Tibial nerve (tissue), 4 donors: ENCODE results near the gene GNAZ. TPM values are rescaled to one million over a fixed set of nuclear protein-coding genes. Genes with fewer than 3 reads are reported as not detected.

ENCODE experiments used
- DNase-seq, 2 donors: peaks; one replicate each; pipeline ENCODE4 v3.0.0-alpha.2; 2019; ENCODE audit warnings: low spot score in 2 of 2
- H3K27ac ChIP-seq, 4 donors: fragments of 200-600 bp; sonication (generic) in 3 of 4; one replicate each; pipeline ENCODE4 v1.5.1; 2017 to 2019; ENCODE audit warnings: mild to moderate bottlenecking in 1 of 4
- H3K27me3 ChIP-seq, 2 donors: fragments of 200-600 bp; sonication (generic) in 1 of 2; one replicate each; pipeline versions ENCODE4 v1.5.1 to v1.6.0; 2017 to 2019
- H3K36me3 ChIP-seq, 3 donors: fragments of 200-600 bp; sonication (generic); one replicate each; pipeline ENCODE4 v1.5.1; 2018 to 2019
- H3K4me1 ChIP-seq, 4 donors: fragments of 200-600 bp; sonication (generic) in 3 of 4; one replicate each; pipeline ENCODE4 v1.5.1; 2017 to 2019
- H3K4me3 ChIP-seq, 4 donors: fragments of 200-600 bp; sonication (generic) in 3 of 4; one replicate each; pipeline ENCODE4 v1.5.1; 2017 to 2019; ENCODE audit warnings: mild to moderate bottlenecking in 1 of 4, moderate library complexity in 1 of 4
- H3K9me3 ChIP-seq, 4 donors: fragments of 200-600 bp; sonication (generic) in 3 of 4; one replicate each; pipeline ENCODE4 v1.5.1; 2017 to 2019
- EP300 ChIP-seq, 2 donors: sonication (generic); formaldehyde crosslinking; IDR thresholded peaks; one replicate each; pipeline ENCODE4 v1.6.1; 2017; ENCODE audit warnings: antibody characterized with exemption in 2 of 2, mild to moderate bottlenecking in 1 of 2
- POLR2A ChIP-seq, 2 donors: fragments of 450-650 bp; IDR thresholded peaks; one replicate each; pipeline ENCODE4 v1.6.1; 2017; ENCODE audit warnings: antibody characterized with exemption in 2 of 2, mild to moderate bottlenecking in 2 of 2, moderate library complexity in 2 of 2
- WGBS, 2 donors: methylation state at CpG; one replicate each; pipeline ENCODE4 v1.1.5; 2018; 5-methylcytosine and 5-hydroxymethylcytosine counted together
- total RNA-seq, 4 donors: library from RNA; depleted of rRNA; stranded (reverse); fragments of >200 nt; gene quantifications; one replicate each; pipeline ENCODE4 v1.1.0, GENCODE V29; 2016
- TF ChIP-seq, protein P1 (sequence below), 5 experiments: fragments of 200-600 bp in 3 of 5; fragments of 450-650 bp in 2 of 5; sonication (generic) in 3 of 5; IDR thresholded peaks; one replicate each; pipeline ENCODE4 v1.5.1; 2016 to 2019; ENCODE audit warnings: antibody characterized with exemption in 5 of 5, mild to moderate bottlenecking in 3 of 5, moderate library complexity in 2 of 5

GNAZ gene
- total RNA-seq, 4 donors from 2014 or later: 14.1 to 20.1 (median 18.0) TPM

DNA sequence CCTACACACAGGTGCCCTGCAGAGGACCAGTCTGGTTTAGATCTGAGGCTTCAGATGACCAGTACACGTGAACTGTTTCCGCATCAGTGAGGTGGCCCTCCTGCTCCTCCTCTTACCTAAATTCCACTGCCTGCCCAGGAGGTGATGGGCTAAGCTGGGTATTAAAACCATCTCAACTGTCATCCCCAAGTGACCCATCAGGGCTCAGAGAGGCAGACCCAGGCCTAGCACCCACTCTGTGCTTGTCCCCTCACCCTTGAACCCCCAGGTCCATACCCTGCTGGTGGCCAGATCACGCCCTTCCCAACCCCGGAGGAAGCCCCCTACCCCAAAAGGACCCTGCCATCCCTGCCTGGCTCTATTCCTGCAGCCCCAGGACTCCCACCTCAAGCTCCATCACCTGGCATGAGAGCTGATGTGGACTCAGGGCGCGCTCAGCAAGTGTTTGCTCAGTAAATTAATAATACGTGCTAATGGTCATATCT is 50.1 kb downstream of the GNAZ start:
- Histone ChIP-seq H3K27ac (no peak overlapping the region), H3K27me3 (no peaks in the 10 kb centered on the region), H3K36me3 (peaks cover 0 to 14% (median 0%) of the 10 kb centered on the region in 3 donors), H3K4me1 (peaks cover 0 to 8% (median 0%) of the 10 kb centered on the region in 4 donors), H3K4me3 (no peak overlapping the region), H3K9me3 (no peaks in the 10 kb centered on the region)
- TF ChIP-seq, protein P1, sequence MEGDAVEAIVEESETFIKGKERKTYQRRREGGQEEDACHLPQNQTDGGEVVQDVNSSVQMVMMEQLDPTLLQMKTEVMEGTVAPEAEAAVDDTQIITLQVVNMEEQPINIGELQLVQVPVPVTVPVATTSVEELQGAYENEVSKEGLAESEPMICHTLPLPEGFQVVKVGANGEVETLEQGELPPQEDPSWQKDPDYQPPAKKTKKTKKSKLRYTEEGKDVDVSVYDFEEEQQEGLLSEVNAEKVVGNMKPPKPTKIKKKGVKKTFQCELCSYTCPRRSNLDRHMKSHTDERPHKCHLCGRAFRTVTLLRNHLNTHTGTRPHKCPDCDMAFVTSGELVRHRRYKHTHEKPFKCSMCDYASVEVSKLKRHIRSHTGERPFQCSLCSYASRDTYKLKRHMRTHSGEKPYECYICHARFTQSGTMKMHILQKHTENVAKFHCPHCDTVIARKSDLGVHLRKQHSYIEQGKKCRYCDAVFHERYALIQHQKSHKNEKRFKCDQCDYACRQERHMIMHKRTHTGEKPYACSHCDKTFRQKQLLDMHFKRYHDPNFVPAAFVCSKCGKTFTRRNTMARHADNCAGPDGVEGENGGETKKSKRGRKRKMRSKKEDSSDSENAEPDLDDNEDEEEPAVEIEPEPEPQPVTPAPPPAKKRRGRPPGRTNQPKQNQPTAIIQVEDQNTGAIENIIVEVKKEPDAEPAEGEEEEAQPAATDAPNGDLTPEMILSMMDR (IDR thresholded peaks at IDR 0.05): no peak
- TF ChIP-seq EP300 (IDR thresholded peaks at IDR 0.05) (no peak), POLR2A (IDR thresholded peaks at IDR 0.05) (no peak)
- WGBS, 2 donors: 84 to 95% methylated on average over 6 to 7 of the region's 7 CpGs
- DNase-seq: no peak

DNA sequence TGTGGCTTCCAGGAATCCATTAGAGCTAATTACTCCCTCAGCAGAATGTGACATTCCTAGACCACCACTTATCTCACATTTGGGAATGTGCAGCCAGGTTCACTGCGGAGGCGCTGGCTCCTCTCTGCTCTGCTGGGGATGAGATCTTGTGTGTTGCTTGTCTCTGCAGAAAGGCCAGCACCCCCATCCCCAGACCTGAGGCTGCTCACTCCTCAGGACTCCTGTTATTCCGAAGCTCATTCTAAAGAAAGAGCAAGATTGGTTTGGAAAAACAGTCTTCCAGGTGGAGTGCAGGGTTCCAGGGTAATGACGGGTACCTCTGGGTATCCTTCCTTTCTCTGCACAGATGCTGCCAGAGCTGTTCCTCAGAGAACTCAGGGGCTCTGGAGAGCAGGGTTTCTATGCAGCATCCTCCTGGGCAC is 50.7 kb downstream of the GNAZ start:
- Histone ChIP-seq H3K27ac (no peak overlapping the region), H3K4me1 (peaks cover 0 to 8% (median 0%) of the 10 kb centered on the region in 4 donors), H3K4me3 (no peak overlapping the region), H3K9me3 (no peaks in the 10 kb centered on the region), H3K27me3 (no peaks in the 10 kb centered on the region), H3K36me3 (peaks cover 0 to 14% (median 0%) of the 10 kb centered on the region in 3 donors)
- TF ChIP-seq, protein P1 (IDR thresholded peaks at IDR 0.05): no peak
- no peak for TF ChIP-seq EP300 (IDR thresholded peaks at IDR 0.05)
- TF ChIP-seq POLR2A (IDR thresholded peaks at IDR 0.05): no peak
- no peak for DNase-seq
- 96 to 100% methylated on average over 4 of the region's 4 CpGs for WGBS, 2 donors

DNA sequence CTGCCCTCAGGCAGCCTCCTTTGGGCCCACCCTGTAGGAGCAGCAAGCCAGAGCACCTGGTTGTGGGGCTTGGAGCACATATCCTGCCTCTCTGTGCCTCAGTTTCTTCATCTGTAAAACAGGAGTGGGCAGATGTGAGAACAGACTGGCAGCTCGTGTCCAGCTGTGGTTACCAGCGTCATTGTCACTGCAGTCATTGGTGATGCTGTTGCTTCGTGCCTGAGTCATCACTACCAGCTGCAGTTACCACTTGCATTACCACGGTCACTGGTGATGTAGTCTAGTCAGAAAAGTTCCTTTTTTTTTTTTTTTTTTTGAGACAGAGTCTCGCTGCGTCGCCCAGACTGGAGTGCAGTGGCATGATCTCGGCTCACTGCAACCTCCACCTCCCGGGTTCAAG is 51.1 kb downstream of the GNAZ start:
- TF ChIP-seq POLR2A (IDR thresholded peaks at IDR 0.05) (no peak), EP300 (IDR thresholded peaks at IDR 0.05) (no peak)
- TF ChIP-seq, protein P1 (IDR thresholded peaks at IDR 0.05): no peak
- H3K4me1 ChIP-seq: peaks cover 0 to 8% (median 0%) of the 10 kb centered on the region in 4 donors
- H3K9me3 ChIP-seq: no peaks in the 10 kb centered on the region
- no peaks in the 10 kb centered on the region for H3K27me3 ChIP-seq
- peaks cover 0 to 14% (median 0%) of the 10 kb centered on the region in 3 donors for H3K36me3 ChIP-seq
- H3K27ac ChIP-seq: no peak overlapping the region
- DNase-seq: no peak
- WGBS, 2 donors: 80 to 85% methylated on average over 9 of the region's 9 CpGs
- H3K4me3 ChIP-seq: no peak overlapping the region

DNA sequence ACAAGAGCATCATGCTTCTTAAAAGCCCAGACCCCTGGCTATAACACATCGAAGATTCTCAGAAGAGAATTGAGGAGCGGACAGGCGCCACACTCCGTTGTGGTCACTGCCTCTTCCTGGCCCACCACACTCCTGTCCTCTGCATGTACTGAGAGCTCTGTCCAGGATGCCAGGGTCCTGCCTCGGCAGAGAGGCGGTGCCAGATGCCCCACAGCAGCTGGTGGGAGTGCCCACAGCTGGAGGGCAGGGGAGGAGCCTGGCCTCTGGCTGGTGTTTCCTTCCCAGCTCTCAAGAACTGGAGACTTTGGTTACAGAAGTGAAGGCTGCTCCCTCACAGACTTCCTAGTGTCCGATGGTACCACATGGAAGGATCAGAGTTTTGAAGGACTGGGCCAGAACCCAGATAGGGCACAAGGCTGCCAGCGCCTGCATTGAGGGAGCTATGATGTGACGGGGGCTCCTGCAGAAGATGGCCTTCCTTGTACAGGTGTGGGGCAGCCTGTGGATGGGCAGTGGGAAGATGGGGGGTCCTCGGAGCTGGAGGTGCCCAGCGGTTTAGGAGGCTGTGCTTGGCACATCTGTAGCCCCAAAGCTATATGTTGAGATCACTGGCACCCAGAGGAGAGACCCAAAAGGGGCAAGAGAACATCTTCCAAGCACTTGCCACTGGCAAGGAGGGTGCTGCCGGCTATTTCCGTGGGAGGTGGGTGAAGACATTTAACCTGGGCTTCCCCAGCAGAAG is 52.1 kb downstream of the GNAZ start:
- no peak overlapping the region for H3K4me3 ChIP-seq

More for the DNA sequence above, 52.1 kb downstream of the GNAZ start:
- peaks cover 0 to 8% (median 0%) of the 10 kb centered on the region in 4 donors for H3K4me1 ChIP-seq
- H3K27ac ChIP-seq: no peak overlapping the region
- 77 to 83% methylated on average over 13 of the region's 13 CpGs for WGBS, 2 donors
- DNase-seq: no peak
- H3K9me3 ChIP-seq: no peaks in the 10 kb centered on the region
- H3K27me3 ChIP-seq: no peaks in the 10 kb centered on the region
- peaks cover 0 to 14% (median 0%) of the 10 kb centered on the region in 3 donors for H3K36me3 ChIP-seq
- TF ChIP-seq, protein P1 (IDR thresholded peaks at IDR 0.05): no peak
- TF ChIP-seq EP300 (IDR thresholded peaks at IDR 0.05): no peak
- no peak for TF ChIP-seq POLR2A (IDR thresholded peaks at IDR 0.05)
